ENCODE measurements around the gene KCNQ1. TPM values are rescaled to one million over a fixed set of nuclear protein-coding genes. Genes with fewer than 3 reads are reported as not detected.

KCNQ1 gene
- polyA plus RNA-seq, 1 of the 3 experiments (the other 2 are of a cell fraction), result 0.05 TPM

DNA sequence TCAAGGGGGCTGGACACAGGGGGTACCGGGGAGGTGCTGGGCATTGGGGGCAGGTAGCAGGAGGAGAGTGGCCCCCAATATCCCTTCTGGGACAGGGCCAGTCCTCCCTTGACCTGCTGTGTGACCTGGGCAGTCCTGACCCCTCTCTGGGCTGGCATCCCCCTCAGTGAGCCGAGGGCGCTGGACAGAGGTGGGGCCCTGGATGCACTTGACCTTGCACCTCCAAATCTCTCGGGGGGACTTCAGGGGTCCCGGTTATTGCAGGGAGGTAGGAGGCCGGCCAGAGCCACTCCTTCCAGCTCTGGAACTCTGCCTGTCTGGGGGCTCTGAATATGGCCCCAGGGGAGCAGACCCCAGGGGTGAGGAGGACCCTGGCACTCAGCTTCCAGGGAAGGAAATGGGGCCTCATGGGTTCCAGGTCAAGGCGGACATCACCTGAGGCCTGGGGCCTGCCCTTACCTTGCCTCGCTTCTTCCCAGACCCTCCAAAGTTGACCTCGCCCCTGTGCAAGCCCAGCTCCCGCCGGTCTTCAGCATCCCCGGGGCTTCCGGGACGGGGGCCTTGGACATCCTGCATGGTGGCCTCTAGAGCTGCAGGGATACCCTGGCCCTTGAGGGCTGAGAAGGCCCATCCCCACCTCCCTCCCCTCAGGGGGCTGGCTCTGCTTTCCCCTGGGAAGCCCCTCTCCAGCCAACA, 22.2 kb upstream of the KCNQ1 start:
- CTCF ChIA-PET, result interaction anchor here (0.5 to 11.8 kb wide), 11 partner anchors 23 to 467 kb away, joined by 3 to 461 read pairs (median 14); partner anchors contain the start of genes C11orf21, CDKN1C and TSPAN32
- H2AFZ ChIP-seq (ENCODE audit: low read depth), result no peak overlapping the region
- no peaks in the 10 kb centered on the region; a peak in 1 of 4 replicates for H3K4me1 ChIP-seq (ENCODE audit: control insufficient read depth in 1 of 2, insufficient read depth in 2 of 2, low read depth in 1 of 2, low read length in 1 of 2)
- no peaks in the 10 kb centered on the region for H3K27me3 ChIP-seq (ENCODE audit: insufficient read depth)
- H3K9ac ChIP-seq, result no peak overlapping the region
- no peak overlapping the region for H3K4me3 ChIP-seq (ENCODE audit: low read depth in 2 of 2, low read length in 1 of 2)
- no peaks in the 10 kb centered on the region for H4K20me1 ChIP-seq (ENCODE audit: insufficient read depth)
- H3K79me2 ChIP-seq (ENCODE audit: insufficient read depth), result no peaks in the 10 kb centered on the region
- no peak overlapping the region for H3K4me2 ChIP-seq
- H3K9me2 ChIP-seq, result no peaks in the 10 kb centered on the region
- no peaks in the 10 kb centered on the region for H3K36me3 ChIP-seq (replicated peaks in 1 of 2; ENCODE audit: control insufficient read depth in 1 of 2, insufficient read depth in 2 of 2, low read length in 1 of 2)
- 67% methylated on average over 8 of the region's 14 CpGs for WGBS (ENCODE audit: low lambda C conversion rate)
- no peak for DNase-seq
- POLR2A ChIA-PET, result no interaction called here
- TF ChIP-seq NRF1 (IDR thresholded peaks at IDR 0.05; ENCODE audit: low read depth, low read length) (no peak), TAF1 (IDR thresholded peaks at IDR 0.05; ENCODE audit: borderline replicate concordance, low read depth, low read length) (no peak), YY1 (IDR thresholded peaks at IDR 0.05; ENCODE audit: low read depth) (no peak), FOXM1 (IDR thresholded peaks at IDR 0.05; ENCODE audit: low read depth) (no peak), ELF1 (IDR thresholded peaks at IDR 0.05) (no peak), JUND (IDR thresholded peaks at IDR 0.05) (no peak), RXRA (IDR thresholded peaks at IDR 0.05; ENCODE audit: borderline replicate concordance, low read depth) (no peak), CHD2 (IDR thresholded peaks at IDR 0.05; ENCODE audit: low read length, partially characterized antibody) (no peak), RCOR1 (IDR thresholded peaks at IDR 0.05; ENCODE audit: low read length) (no peak), SIN3A (IDR thresholded peaks at IDR 0.05; ENCODE audit: borderline replicate concordance, low read depth, low read length) (no peak), GATA2 (CRISPR knock-in tag; IDR thresholded peaks at IDR 0.05) (no peak), SMC3 (IDR thresholded peaks at IDR 0.05; ENCODE audit: low read depth, low read length) (no peak), RAD21 (IDR thresholded peaks at IDR 0.05; ENCODE audit: low read length) (no peak)
- TF ChIP-seq, protein P1, sequence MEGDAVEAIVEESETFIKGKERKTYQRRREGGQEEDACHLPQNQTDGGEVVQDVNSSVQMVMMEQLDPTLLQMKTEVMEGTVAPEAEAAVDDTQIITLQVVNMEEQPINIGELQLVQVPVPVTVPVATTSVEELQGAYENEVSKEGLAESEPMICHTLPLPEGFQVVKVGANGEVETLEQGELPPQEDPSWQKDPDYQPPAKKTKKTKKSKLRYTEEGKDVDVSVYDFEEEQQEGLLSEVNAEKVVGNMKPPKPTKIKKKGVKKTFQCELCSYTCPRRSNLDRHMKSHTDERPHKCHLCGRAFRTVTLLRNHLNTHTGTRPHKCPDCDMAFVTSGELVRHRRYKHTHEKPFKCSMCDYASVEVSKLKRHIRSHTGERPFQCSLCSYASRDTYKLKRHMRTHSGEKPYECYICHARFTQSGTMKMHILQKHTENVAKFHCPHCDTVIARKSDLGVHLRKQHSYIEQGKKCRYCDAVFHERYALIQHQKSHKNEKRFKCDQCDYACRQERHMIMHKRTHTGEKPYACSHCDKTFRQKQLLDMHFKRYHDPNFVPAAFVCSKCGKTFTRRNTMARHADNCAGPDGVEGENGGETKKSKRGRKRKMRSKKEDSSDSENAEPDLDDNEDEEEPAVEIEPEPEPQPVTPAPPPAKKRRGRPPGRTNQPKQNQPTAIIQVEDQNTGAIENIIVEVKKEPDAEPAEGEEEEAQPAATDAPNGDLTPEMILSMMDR (IDR thresholded peaks at IDR 0.05), result no peak
- TF ChIP-seq, protein P2, sequence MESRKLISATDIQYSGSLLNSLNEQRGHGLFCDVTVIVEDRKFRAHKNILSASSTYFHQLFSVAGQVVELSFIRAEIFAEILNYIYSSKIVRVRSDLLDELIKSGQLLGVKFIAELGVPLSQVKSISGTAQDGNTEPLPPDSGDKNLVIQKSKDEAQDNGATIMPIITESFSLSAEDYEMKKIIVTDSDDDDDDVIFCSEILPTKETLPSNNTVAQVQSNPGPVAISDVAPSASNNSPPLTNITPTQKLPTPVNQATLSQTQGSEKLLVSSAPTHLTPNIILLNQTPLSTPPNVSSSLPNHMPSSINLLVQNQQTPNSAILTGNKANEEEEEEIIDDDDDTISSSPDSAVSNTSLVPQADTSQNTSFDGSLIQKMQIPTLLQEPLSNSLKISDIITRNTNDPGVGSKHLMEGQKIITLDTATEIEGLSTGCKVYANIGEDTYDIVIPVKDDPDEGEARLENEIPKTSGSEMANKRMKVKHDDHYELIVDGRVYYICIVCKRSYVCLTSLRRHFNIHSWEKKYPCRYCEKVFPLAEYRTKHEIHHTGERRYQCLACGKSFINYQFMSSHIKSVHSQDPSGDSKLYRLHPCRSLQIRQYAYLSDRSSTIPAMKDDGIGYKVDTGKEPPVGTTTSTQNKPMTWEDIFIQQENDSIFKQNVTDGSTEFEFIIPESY (IDR thresholded peaks at IDR 0.05; ENCODE audit: borderline replicate concordance, low read depth), result no peak
- TF ChIP-seq, protein P3, sequence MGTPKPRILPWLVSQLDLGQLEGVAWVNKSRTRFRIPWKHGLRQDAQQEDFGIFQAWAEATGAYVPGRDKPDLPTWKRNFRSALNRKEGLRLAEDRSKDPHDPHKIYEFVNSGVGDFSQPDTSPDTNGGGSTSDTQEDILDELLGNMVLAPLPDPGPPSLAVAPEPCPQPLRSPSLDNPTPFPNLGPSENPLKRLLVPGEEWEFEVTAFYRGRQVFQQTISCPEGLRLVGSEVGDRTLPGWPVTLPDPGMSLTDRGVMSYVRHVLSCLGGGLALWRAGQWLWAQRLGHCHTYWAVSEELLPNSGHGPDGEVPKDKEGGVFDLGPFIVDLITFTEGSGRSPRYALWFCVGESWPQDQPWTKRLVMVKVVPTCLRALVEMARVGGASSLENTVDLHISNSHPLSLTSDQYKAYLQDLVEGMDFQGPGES (IDR thresholded peaks at IDR 0.05; ENCODE audit: low read depth, low read length), result no peak
- TF ChIP-seq, protein P4, sequence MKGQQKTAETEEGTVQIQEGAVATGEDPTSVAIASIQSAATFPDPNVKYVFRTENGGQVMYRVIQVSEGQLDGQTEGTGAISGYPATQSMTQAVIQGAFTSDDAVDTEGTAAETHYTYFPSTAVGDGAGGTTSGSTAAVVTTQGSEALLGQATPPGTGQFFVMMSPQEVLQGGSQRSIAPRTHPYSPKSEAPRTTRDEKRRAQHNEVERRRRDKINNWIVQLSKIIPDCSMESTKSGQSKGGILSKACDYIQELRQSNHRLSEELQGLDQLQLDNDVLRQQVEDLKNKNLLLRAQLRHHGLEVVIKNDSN (IDR thresholded peaks at IDR 0.05; ENCODE audit: borderline replicate concordance, low read depth), result no peak
- TF ChIP-seq, protein P5, sequence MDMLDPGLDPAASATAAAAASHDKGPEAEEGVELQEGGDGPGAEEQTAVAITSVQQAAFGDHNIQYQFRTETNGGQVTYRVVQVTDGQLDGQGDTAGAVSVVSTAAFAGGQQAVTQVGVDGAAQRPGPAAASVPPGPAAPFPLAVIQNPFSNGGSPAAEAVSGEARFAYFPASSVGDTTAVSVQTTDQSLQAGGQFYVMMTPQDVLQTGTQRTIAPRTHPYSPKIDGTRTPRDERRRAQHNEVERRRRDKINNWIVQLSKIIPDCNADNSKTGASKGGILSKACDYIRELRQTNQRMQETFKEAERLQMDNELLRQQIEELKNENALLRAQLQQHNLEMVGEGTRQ (IDR thresholded peaks at IDR 0.05; ENCODE audit: borderline replicate concordance, low read depth, low read length), result no peak
- no peaks in the 10 kb centered on the region for H3F3A ChIP-seq (replicated peaks; ENCODE audit: insufficient read depth)
- H3K27ac ChIP-seq (ENCODE audit: low read depth in 2 of 2, low read length in 1 of 2), result no peak overlapping the region
- no peaks in the 10 kb centered on the region for H3K9me3 ChIP-seq

All from SK-N-SH (cell line).